ENCODE data around the gene FGF2. TPM values are rescaled to one million over a fixed set of nuclear protein-coding genes. Genes with fewer than 3 reads are reported as not detected.

The FGF2 gene
- total and polyA plus RNA-seq, 12 donors = 0.85 to 5.3 (median 2.6) TPM

GRCh38 chr4:122914292-122914904 lies 87.8 kb downstream of the FGF2 start:
- no peaks in the 10 kb centered on the region for H3K36me3 ChIP-seq (replicated peaks in 1 of 2)
- DNase-seq = no peak
- H3K4me1 ChIP-seq (replicated peaks in 1 of 2) = no peaks in the 10 kb centered on the region
- no peaks in the 10 kb centered on the region for H3K9me3 ChIP-seq (replicated peaks in 1 of 3)
- H3K27ac ChIP-seq = no peak overlapping the region
- TF ChIP-seq, protein P1, sequence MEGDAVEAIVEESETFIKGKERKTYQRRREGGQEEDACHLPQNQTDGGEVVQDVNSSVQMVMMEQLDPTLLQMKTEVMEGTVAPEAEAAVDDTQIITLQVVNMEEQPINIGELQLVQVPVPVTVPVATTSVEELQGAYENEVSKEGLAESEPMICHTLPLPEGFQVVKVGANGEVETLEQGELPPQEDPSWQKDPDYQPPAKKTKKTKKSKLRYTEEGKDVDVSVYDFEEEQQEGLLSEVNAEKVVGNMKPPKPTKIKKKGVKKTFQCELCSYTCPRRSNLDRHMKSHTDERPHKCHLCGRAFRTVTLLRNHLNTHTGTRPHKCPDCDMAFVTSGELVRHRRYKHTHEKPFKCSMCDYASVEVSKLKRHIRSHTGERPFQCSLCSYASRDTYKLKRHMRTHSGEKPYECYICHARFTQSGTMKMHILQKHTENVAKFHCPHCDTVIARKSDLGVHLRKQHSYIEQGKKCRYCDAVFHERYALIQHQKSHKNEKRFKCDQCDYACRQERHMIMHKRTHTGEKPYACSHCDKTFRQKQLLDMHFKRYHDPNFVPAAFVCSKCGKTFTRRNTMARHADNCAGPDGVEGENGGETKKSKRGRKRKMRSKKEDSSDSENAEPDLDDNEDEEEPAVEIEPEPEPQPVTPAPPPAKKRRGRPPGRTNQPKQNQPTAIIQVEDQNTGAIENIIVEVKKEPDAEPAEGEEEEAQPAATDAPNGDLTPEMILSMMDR (IDR thresholded peaks at IDR 0.05) = peak in 2 of 6 experiments; percentile 35 to 55
- no peak for TF ChIP-seq POLR2A (IDR thresholded peaks at IDR 0.05)
- intact Hi-C loops (cut with DNase I) = no loop called here
- WGBS, 4 donors = 41 to 53% (median 44%) methylated on average over 4 of the region's 4 CpGs
- no peaks in the 10 kb centered on the region for H3K27me3 ChIP-seq
- H3K4me3 ChIP-seq = no peak overlapping the region

- no peaks in the 10 kb centered on the region for H3K4me1 ChIP-seq (replicated peaks in 1 of 2)
- no peak overlapping the region for H3K4me3 ChIP-seq
- WGBS, 4 donors = 69 to 92% (median 84%) methylated on average over 3 of the region's 3 CpGs
- TF ChIP-seq, protein P1 (IDR thresholded peaks at IDR 0.05) = no peak
- TF ChIP-seq POLR2A (IDR thresholded peaks at IDR 0.05) = no peak
- H3K27ac ChIP-seq = no peak overlapping the region
- DNase-seq = no peak
- H3K36me3 ChIP-seq (replicated peaks in 1 of 2) = no peaks in the 10 kb centered on the region
- no peaks in the 10 kb centered on the region for H3K27me3 ChIP-seq
- intact Hi-C loops (cut with DNase I) = loop anchor here in 1 of 2 donors (5.0 kb wide), 1 partner anchor 158 kb away; no protein-coding TSS in a partner anchor
- H3K9me3 ChIP-seq (replicated peaks in 1 of 3) = no peaks in the 10 kb centered on the region
Measured at GRCh38 chr4:122914938-122915337, 88.3 kb downstream of the FGF2 start.

DNA sequence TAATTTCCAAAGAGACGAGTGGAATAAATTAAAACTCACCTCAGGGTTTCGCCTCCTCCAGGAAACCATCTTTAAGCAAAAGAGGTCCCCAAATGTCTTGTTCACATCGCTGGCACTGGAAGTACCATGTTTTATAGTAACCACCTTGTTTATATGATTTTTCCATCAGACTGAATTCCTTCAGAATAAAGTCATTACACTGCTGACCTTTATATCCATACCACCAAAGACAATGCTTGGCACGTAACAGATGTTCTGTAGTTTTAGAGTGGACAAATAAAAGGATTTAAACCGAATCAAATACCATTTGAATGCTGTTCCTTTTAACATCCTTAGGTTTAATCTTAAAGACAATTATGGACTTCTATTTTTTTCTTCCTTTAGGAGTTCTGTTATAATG lies 91.1 kb downstream of the FGF2 start:
- Histone ChIP-seq H3K27me3 (no peaks in the 10 kb centered on the region), H3K9me3 (replicated peaks in 1 of 3) (no peaks in the 10 kb centered on the region), H3K4me3 (no peak overlapping the region), H3K27ac (no peak overlapping the region), H3K36me3 (replicated peaks in 1 of 2) (no peaks in the 10 kb centered on the region), H3K4me1 (replicated peaks in 1 of 2) (peaks cover 0 to 6% of the 10 kb centered on the region in 2 donors)
- 92 to 96% (median 94%) methylated on average over 5 of the region's 5 CpGs for WGBS, 4 donors
- DNase-seq = no peak
- no peak for TF ChIP-seq POLR2A (IDR thresholded peaks at IDR 0.05)
- TF ChIP-seq, protein P1 (IDR thresholded peaks at IDR 0.05) = no peak
- intact Hi-C loops (cut with DNase I) = loop anchor here in 1 of 2 donors (5.0 kb wide), 1 partner anchor 160 kb away; no protein-coding TSS in a partner anchor

DNA sequence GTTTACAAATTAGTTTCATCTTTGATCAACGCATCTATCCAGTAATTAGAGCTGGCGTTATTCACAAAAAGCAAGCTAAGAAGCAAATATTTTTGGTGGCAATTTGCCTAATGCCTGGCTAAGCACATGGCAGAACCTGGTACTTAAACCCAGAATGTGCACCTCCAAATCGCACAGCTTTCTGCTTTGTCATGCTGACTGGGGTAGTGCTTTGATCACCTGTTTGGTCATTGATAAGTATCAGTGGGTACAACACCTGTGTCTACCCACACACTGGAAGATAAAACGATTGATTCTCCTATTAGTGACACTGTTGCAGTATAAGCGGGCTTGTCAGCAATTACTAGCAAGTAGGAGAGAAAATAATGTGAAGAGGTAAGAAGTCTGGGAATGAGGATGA lies 93.8 kb downstream of the FGF2 start:
- no peak overlapping the region for H3K4me3 ChIP-seq
- no peak for DNase-seq
- no peaks in the 10 kb centered on the region for H3K27me3 ChIP-seq
- no peaks in the 10 kb centered on the region for H3K36me3 ChIP-seq (replicated peaks in 1 of 2)
- H3K4me1 ChIP-seq (replicated peaks in 1 of 2) = peaks cover 7 to 19% of the 10 kb centered on the region in 2 donors
- WGBS, 4 donors = 84 to 94% (median 88%) methylated on average over 5 of the region's 5 CpGs
- TF ChIP-seq, protein P1 (IDR thresholded peaks at IDR 0.05) = no peak
- TF ChIP-seq POLR2A (IDR thresholded peaks at IDR 0.05) = no peak
- no peaks in the 10 kb centered on the region for H3K9me3 ChIP-seq (replicated peaks in 1 of 3)
- no peak overlapping the region for H3K27ac ChIP-seq
- intact Hi-C loops (cut with DNase I) = loop anchor here in 1 of 2 donors (10.0 kb wide), 1 partner anchor 176 kb away; no protein-coding TSS in a partner anchor
